Peyer's patch (tissue), 4 donors: ENCODE data around the gene MRPL34.

Source experiments
- CTCF ChIP-seq, 6 experiments: fragments of 450-650 bp in 4 of 6; fragments of 200-600 bp in 2 of 6; sonication (generic) in 1 of 6; IDR thresholded peaks; one replicate each; pipeline ENCODE4 v1.5.1; 2017 to 2019; ENCODE audit warnings: antibody characterized with exemption in 6 of 6, mild to moderate bottlenecking in 3 of 6, moderate library complexity in 1 of 6
- POLR2A ChIP-seq, 2 donors: fragments of 450-650 bp; IDR thresholded peaks; one replicate each; pipeline ENCODE4 v1.5.1; 2017; ENCODE audit warnings: antibody characterized with exemption in 2 of 2, mild to moderate bottlenecking in 2 of 2, moderate library complexity in 2 of 2

- TF ChIP-seq CTCF (IDR thresholded peaks at IDR 0.05) (no peak), POLR2A (IDR thresholded peaks at IDR 0.05) (no peak)
These were observed 21.5 kb downstream of the MRPL34 start for GRCh38 chr19:17327068-17327653.
